Mammary epithelial cell (primary cell): ENCODE measurements around the gene TOMT.

Experiments used
- EZH2 ChIP-seq: IDR thresholded peaks from 2 replicates; pipeline ENCODE4 v1.6.1; 2012; ENCODE audit warnings: low read length, inconsistent platforms, borderline replicate concordance
- TF ChIP-seq, protein P1 (sequence below), 2 donors: IDR thresholded peaks in 1 of 2; conservative IDR thresholded peaks in 1 of 2; 2 replicates each; pipeline ENCODE4 v1.5.1; 2011 to 2012; ENCODE audit warnings: inconsistent platforms in 2 of 2, low read length in 2 of 2, mild to moderate bottlenecking in 2 of 2, control low read depth in 1 of 2, low read depth in 1 of 2; ENCODE audit not compliant: insufficient read depth in 1 of 2; ENCODE audit errors: extremely low read depth in 1 of 2

DNA sequence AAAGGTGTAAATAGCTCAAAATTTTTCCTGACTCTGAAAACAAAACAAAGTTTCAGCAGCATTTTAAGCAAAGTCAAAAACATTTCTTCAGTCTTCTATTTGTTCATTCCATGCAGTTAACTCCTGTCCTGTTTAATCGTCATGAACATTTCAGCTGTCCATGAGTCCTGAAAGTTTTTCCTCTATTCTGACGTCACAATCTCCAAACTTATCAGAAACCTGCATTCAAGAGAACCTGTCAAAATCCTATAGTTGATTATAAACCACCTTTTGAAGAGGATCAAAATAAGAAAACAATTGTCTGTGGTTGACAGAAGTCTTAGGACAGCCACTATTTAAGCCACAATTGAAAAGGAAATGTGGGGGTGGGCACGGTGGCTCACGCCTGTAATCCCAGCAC lies 45.2 kb downstream of the TOMT start:
- TF ChIP-seq, protein P1, sequence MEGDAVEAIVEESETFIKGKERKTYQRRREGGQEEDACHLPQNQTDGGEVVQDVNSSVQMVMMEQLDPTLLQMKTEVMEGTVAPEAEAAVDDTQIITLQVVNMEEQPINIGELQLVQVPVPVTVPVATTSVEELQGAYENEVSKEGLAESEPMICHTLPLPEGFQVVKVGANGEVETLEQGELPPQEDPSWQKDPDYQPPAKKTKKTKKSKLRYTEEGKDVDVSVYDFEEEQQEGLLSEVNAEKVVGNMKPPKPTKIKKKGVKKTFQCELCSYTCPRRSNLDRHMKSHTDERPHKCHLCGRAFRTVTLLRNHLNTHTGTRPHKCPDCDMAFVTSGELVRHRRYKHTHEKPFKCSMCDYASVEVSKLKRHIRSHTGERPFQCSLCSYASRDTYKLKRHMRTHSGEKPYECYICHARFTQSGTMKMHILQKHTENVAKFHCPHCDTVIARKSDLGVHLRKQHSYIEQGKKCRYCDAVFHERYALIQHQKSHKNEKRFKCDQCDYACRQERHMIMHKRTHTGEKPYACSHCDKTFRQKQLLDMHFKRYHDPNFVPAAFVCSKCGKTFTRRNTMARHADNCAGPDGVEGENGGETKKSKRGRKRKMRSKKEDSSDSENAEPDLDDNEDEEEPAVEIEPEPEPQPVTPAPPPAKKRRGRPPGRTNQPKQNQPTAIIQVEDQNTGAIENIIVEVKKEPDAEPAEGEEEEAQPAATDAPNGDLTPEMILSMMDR (conservative IDR thresholded peaks at IDR 0.05 in 1 of 2, IDR thresholded peaks at IDR 0.05 in 1 of 2; ENCODE audit: extremely low read depth in 1 of 2, insufficient read depth in 1 of 2, low read depth in 1 of 2, low read length in 2 of 2), result no peak
- TF ChIP-seq EZH2, result no peak
